Right lobe of liver (tissue), 6 donors: ENCODE results near the gene TSKU. TPM values are rescaled to one million over a fixed set of nuclear protein-coding genes. Genes with fewer than 3 reads are reported as not detected.
A peak's percentile ranks its signal among the peaks of the same experiment; 100 is the strongest.

ENCODE experiments used
- ATAC-seq, 4 donors: fragments of 200-7000 bp; cut with Tn5 transposase; one replicate each; pipeline ENCODE4 v1.9.1; 2020; ENCODE audit warnings: mild to moderate bottlenecking in 4 of 4, moderate library complexity in 4 of 4
- DNase-seq, 3 donors: peaks; one replicate each; pipeline ENCODE4 v3.0.0-alpha.2; 2020
- H3K27ac ChIP-seq, 3 donors: fragments of 200-600 bp; one replicate each; pipeline ENCODE4 v1.8.0; 2022
- H3K27me3 ChIP-seq, 2 donors: fragments of 200-600 bp; one replicate each; pipeline ENCODE4 v1.8.0; 2022
- H3K36me3 ChIP-seq, 4 donors: fragments of 200-600 bp; sonication (generic) in 1 of 4; one replicate each; pipeline versions ENCODE4 v1.5.1 to v1.8.0; 2017 to 2022; ENCODE audit warnings: control low read depth in 1 of 4
- H3K4me1 ChIP-seq, 4 donors: fragments of 200-600 bp; sonication (generic) in 1 of 4; one replicate each; pipeline versions ENCODE4 v1.5.1 to v1.8.0; 2017 to 2022; ENCODE audit warnings: control low read depth in 1 of 4
- H3K4me3 ChIP-seq, 3 donors: fragments of 200-600 bp; one replicate each; pipeline ENCODE4 v1.8.0; 2022
- H3K9me3 ChIP-seq, 4 donors: fragments of 200-600 bp; sonication (generic) in 1 of 4; one replicate each; pipeline versions ENCODE4 v1.5.1 to v1.8.0; 2017 to 2022; ENCODE audit warnings: control low read depth in 1 of 4
- CTCF ChIP-seq, 4 donors: fragments of 200-600 bp in 3 of 4; fragments of 450-650 bp in 1 of 4; IDR thresholded peaks; one replicate each; pipeline versions ENCODE4 v1.5.1 to v1.8.0; 2016 to 2022; ENCODE audit warnings: antibody characterized with exemption in 4 of 4, mild to moderate bottlenecking in 2 of 4
- POLR2A ChIP-seq: fragments of 450-650 bp; IDR thresholded peaks from one replicate; pipeline ENCODE4 v1.6.1; 2017; ENCODE audit warnings: antibody characterized with exemption, mild to moderate bottlenecking
- WGBS: methylation state at CpG from one replicate; pipeline ENCODE4 v1.1.6; 2018; ENCODE audit warnings: low coverage, low lambda C conversion rate; ENCODE audit not compliant: insufficient coverage; ENCODE audit errors: missing lambda C conversion rate; 5-methylcytosine and 5-hydroxymethylcytosine counted together
- intact Hi-C, 2 donors: fragments of 100-400 bp; cut with DNase I; formaldehyde crosslinking; loops; one replicate each; pipeline versions ENCODE4 v1.11.2 to v1.14.1; 2022
- total RNA-seq, 6 experiments: library from RNA; depleted of rRNA in 2 of 6; stranded (reverse); fragments of >200 nt in 2 of 6; fragmentation: NEBNext Ultra II Directional in 3 of 6; extraction: Animal tissue kit (Norgen Biotek cat#: 25700) in 3 of 6; gene quantifications; one replicate each; pipeline versions ENCODE4 v1.1.0 to v1.2.4, GENCODE V29; 2016 to 2023
- donor health status: DM: no; HTN: yes; CAD: no.
- donor health status: DM: no; HTN: no; CAD: no.
- donor health status: DM: no; HTN: no; CAD: no.
- donor health status: DM: no; HTN: yes; CAD: no.
- donor health status: DM: no; HTN: yes; CAD: no.

The TSKU gene
- total RNA-seq, 6 experiments from 2014 or later = 66.1 to 1,026 (median 278) TPM

- no peak overlapping the region for H3K27ac ChIP-seq
- intact Hi-C loops = no loop called here
- peaks cover 0 to under 1% (median 0%) of the 10 kb centered on the region in 4 donors for H3K36me3 ChIP-seq
- ATAC-seq (no peak), DNase-seq (no peak)
- no peak for TF ChIP-seq POLR2A
- no peak for TF ChIP-seq CTCF (IDR thresholded peaks at IDR 0.05)
- 100% methylated on average over 3 of the region's 10 CpGs for WGBS
- no peaks in the 10 kb centered on the region for H3K27me3 ChIP-seq
- H3K4me1 ChIP-seq = no peaks in the 10 kb centered on the region
- H3K9me3 ChIP-seq = no peaks in the 10 kb centered on the region
- H3K4me3 ChIP-seq = no peak overlapping the region
These were observed 29.2 kb upstream of the TSKU start for GRCh38 chr11:76753950-76754349.

DNA sequence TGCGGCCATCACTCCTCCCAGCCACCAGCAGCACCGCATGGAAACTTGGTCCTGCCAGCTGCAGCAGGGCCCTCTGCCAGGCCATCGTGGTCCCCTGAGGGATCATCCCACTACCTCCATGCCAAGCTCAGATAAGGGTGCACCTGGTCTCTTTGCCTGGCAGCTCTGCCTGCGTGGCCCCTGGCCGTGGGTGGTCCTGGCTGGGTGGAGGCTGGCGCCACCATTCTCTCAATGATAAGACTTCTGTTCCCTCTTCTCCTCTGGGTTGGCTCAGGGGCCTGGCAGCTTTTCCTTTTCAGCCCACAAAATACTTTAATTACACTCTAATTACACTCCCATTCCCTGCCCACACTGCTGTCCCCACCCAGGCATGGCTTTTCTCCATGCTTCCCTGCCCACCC is 26.8 kb upstream of the TSKU start:
- ATAC-seq (peak in 2 of 4 donors; percentile 44 to 52), DNase-seq (no peak)
- H3K27ac ChIP-seq = no peak overlapping the region
- H3K36me3 ChIP-seq = peaks cover 0 to 10% (median 0%) of the 10 kb centered on the region in 4 donors
- no peak for TF ChIP-seq CTCF (IDR thresholded peaks at IDR 0.05)
- TF ChIP-seq POLR2A = no peak
- intact Hi-C loops = no loop called here
- H3K4me3 ChIP-seq = no peak overlapping the region
- 43% methylated on average over 2 of the region's 6 CpGs for WGBS
- H3K4me1 ChIP-seq = peaks cover 0 to 6% (median 0%) of the 10 kb centered on the region in 4 donors
- H3K27me3 ChIP-seq = no peaks in the 10 kb centered on the region
- H3K9me3 ChIP-seq = no peaks in the 10 kb centered on the region

DNA sequence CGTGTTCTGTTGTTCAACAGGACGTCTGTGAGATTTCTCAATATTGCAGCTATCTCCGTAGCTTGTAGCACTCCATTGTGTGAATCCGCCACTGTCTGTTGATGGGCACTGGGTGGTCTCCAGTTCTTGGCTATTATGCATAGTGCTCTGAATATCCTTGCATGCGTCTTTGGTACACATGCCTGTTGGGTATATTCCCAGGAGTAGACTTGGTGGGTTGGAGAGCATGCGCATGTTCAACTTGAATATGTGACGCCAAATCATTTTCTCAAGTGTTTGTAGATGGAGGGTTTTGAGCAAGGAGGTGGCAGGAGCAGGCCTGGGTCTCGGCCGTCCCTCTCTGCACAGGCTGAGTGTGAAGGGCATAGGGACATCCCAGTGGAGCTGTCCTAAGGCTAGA is 24.8 kb upstream of the TSKU start:
- DNase-seq = no peak
- H3K4me3 ChIP-seq = no peak overlapping the region

GRCh38 chr11:76759092-76759491 is 24.1 kb upstream of the TSKU start:
- Histone ChIP-seq H3K4me3 (no peak overlapping the region), H3K9me3 (no peaks in the 10 kb centered on the region), H3K36me3 (peaks cover 0 to 10% (median 0%) of the 10 kb centered on the region in 4 donors), H3K27ac (no peak overlapping the region), H3K4me1 (peaks cover 0 to 31% (median 5%) of the 10 kb centered on the region in 4 donors), H3K27me3 (no peaks in the 10 kb centered on the region)
- TF ChIP-seq CTCF (IDR thresholded peaks at IDR 0.05) = no peak
- no peak for TF ChIP-seq POLR2A
- intact Hi-C loops = no loop called here
- DNase-seq (no peak), ATAC-seq (no peak)

More for the DNA sequence above, 24.8 kb upstream of the TSKU start:
- 90% methylated on average over 8 of the region's 9 CpGs for WGBS
- peaks cover 0 to 10% (median 0%) of the 10 kb centered on the region in 4 donors for H3K36me3 ChIP-seq
- H3K27ac ChIP-seq = no peak overlapping the region
- H3K4me1 ChIP-seq = peaks cover 0 to 24% (median 1%) of the 10 kb centered on the region in 4 donors
- peak in 1 of 4 donors; percentile 9 for ATAC-seq
- no peak for TF ChIP-seq CTCF (IDR thresholded peaks at IDR 0.05)
- no peak for TF ChIP-seq POLR2A
- intact Hi-C loops = no loop called here
- no peaks in the 10 kb centered on the region for H3K27me3 ChIP-seq
- no peaks in the 10 kb centered on the region for H3K9me3 ChIP-seq

DNA sequence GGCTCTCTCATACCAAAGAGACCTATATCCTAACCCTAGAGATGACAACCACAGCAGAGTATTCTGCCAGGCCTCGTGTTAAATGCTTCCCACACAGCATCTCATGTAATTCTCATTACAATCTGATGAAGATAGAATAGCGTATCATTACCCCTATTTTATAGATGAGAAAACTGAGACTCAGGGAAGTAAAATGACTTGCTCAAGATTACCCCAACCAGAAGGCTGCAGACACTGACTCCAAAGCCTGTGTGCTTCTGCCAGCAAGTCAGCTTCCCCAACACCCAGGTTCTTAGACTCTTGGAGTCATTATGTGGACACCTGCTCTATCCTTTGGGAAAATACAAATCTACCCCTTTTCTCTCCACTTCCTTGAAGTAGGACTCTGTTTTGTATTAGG is 23.6 kb upstream of the TSKU start:
- no peak for TF ChIP-seq POLR2A
- TF ChIP-seq CTCF (IDR thresholded peaks at IDR 0.05) = no peak
- no peak overlapping the region for H3K27ac ChIP-seq
- ATAC-seq (no peak), DNase-seq (no peak)
- no peaks in the 10 kb centered on the region for H3K27me3 ChIP-seq
- H3K4me1 ChIP-seq = peaks cover 0 to 36% (median 7%) of the 10 kb centered on the region in 4 donors
- no peak overlapping the region for H3K4me3 ChIP-seq
- no peaks in the 10 kb centered on the region for H3K9me3 ChIP-seq
- intact Hi-C loops = no loop called here
- WGBS = 100% methylated on average over 1 of the region's 2 CpGs
- H3K36me3 ChIP-seq = peaks cover 0 to 10% (median 0%) of the 10 kb centered on the region in 4 donors
